Fibroblast of lung (primary cell): ENCODE data around the gene CATSPERD. TPM values are rescaled to one million over a fixed set of nuclear protein-coding genes. Genes with fewer than 3 reads are reported as not detected.

Experiments used
- DNase-seq, 2 donors: peaks; one replicate each; pipeline versions ENCODE4 v3.0.0 to v3.0.0-alpha.2; 2010; ENCODE audit warnings: low read depth in 2 of 2
- H2AFZ ChIP-seq: 2 replicates; pipeline ENCODE4 v1.5.1; 2012; ENCODE audit warnings: low read length, control low read depth, inconsistent platforms
- H3K27ac ChIP-seq: 2 replicates; pipeline ENCODE4 v1.5.1; 2011; ENCODE audit warnings: low read length, control low read depth; ENCODE audit not compliant: insufficient read depth
- H3K27me3 ChIP-seq: 2 replicates; pipeline ENCODE4 v1.5.1; 2011; ENCODE audit warnings: mild to moderate bottlenecking, low read length; ENCODE audit not compliant: control insufficient read depth, insufficient read depth
- H3K36me3 ChIP-seq: 2 replicates; pipeline ENCODE4 v1.5.1; 2011; ENCODE audit warnings: low read length; ENCODE audit not compliant: control insufficient read depth, insufficient read depth
- H3K4me1 ChIP-seq: 2 replicates; pipeline ENCODE4 v1.5.1; 2011; ENCODE audit warnings: low read length; ENCODE audit not compliant: control insufficient read depth, insufficient read depth; ENCODE audit errors: extremely low read depth
- H3K4me2 ChIP-seq: 2 replicates; pipeline ENCODE4 v1.5.1; 2011; ENCODE audit warnings: low read length, control low read depth; ENCODE audit not compliant: insufficient read depth; ENCODE audit errors: extremely low read depth
- H3K4me3 ChIP-seq, 4 experiments: fragments of 200-600 bp in 1 of 4; sonication (generic) in 1 of 4; replicated peaks in 1 of 4; 2 replicates each; pipeline ENCODE4 v1.5.1; 2011 to 2016; ENCODE audit warnings: low read length in 4 of 4, low read depth in 3 of 4, mild to moderate bottlenecking in 3 of 4, control low read depth in 2 of 4, inconsistent platforms in 1 of 4, mixed read lengths in 1 of 4; ENCODE audit not compliant: insufficient read depth in 1 of 4; ENCODE audit errors: control extremely low read depth in 1 of 4
- H3K79me2 ChIP-seq: 2 replicates; pipeline ENCODE4 v1.5.1; 2012; ENCODE audit warnings: mild to moderate bottlenecking, low read length, inconsistent platforms; ENCODE audit not compliant: control insufficient read depth, insufficient read depth
- H3K9ac ChIP-seq: 2 replicates; pipeline ENCODE4 v1.5.1; 2011; ENCODE audit warnings: mild to moderate bottlenecking, low read length, control low read depth; ENCODE audit not compliant: insufficient read depth
- H3K9me3 ChIP-seq: 2 replicates; pipeline ENCODE4 v1.5.1; 2012; ENCODE audit warnings: low read depth, low read length; ENCODE audit not compliant: control insufficient read depth, insufficient read depth
- H4K20me1 ChIP-seq: 2 replicates; pipeline ENCODE4 v1.5.1; 2011; ENCODE audit warnings: low read length; ENCODE audit not compliant: control insufficient read depth, insufficient read depth; ENCODE audit errors: extremely low read depth
- CTCF ChIP-seq, 2 donors: IDR thresholded peaks in 1 of 2; conservative IDR thresholded peaks in 1 of 2; 1 replicate in 1 of 2; 2 replicates in 1 of 2; pipeline ENCODE4 v1.5.1; 2011 to 2012; ENCODE audit warnings: low read length in 2 of 2, control low read depth in 1 of 2, inconsistent platforms in 1 of 2, low read depth in 1 of 2, mild to moderate bottlenecking in 1 of 2
- EZH2 ChIP-seq: IDR thresholded peaks from 2 replicates; pipeline ENCODE4 v1.5.1; 2012; ENCODE audit warnings: low read length, control low read depth, mild to moderate bottlenecking; ENCODE audit errors: missing control alignments
- polyA plus RNA-seq, 2 donors: library from polyadenylated mRNA; depleted of rRNA in 1 of 2; stranded (reverse) in 1 of 2; unstranded in 1 of 2; fragments of >200 nt; gene quantifications; 2 replicates each; pipeline ENCODE4 v1.2.1, GENCODE V29; 2011 to 2012; ENCODE audit warnings: missing spikeins in 1 of 2
- total RNA-seq: library from RNA; depleted of rRNA; stranded (reverse); fragments of >200 nt; gene quantifications from 2 replicates; pipeline ENCODE4 v1.2.1, GENCODE V29; 2014

The CATSPERD gene
- total and polyA plus RNA-seq, 2 donors (not counting 1 experiment from before 2014, with no cell fraction given) = not detected

GRCh38 chr19:5680437-5681368 is 39.7 kb upstream of the CATSPERD start, which contains the start of the genes HSD11B1L and MICOS13:
Gene HSD11B1L (plus strand): TSS chr19:5681027. CDS start chr19:5684833, 3,806 bp downstream.
Gene MICOS13 (minus strand): TSS chr19:5680516. CDS start chr19:5680486, 30 bp downstream.
- Histone ChIP-seq H4K20me1 (no peaks in the 10 kb centered on the region), H2AFZ (peak within 1 kb of the TSS; percentile 73), H3K4me3 (peak within 1 kb of the TSS; percentile 75 to 98 (median 86)), H3K9me3 (no peaks in the 10 kb centered on the region), H3K9ac (peak within 1 kb of the TSS; percentile 90), H3K4me2 (peak within 1 kb of the TSS; percentile 96), H3K79me2 (peaks cover 10% of the 10 kb centered on the region), H3K27ac (peak within 1 kb of the TSS; percentile 92), H3K36me3 (peaks cover 1% of the 10 kb centered on the region), H3K27me3 (peaks cover 3% of the 10 kb centered on the region), H3K4me1 (peaks cover 4% of the 10 kb centered on the region)
- TF ChIP-seq EZH2 = no peak
- no peak for TF ChIP-seq CTCF (conservative IDR thresholded peaks at IDR 0.05 in 1 of 2, IDR thresholded peaks at IDR 0.05 in 1 of 2; ENCODE audit: low read depth in 1 of 2, low read length in 2 of 2)
- peak; percentile 98 to 99 for DNase-seq

- H3K36me3 ChIP-seq = peaks cover 1% of the 10 kb centered on the region
These were observed 38.9 kb upstream of the CATSPERD start for GRCh38 chr19:5681391-5682106.

More at GRCh38 chr19:5681391-5682106, 38.9 kb upstream of the CATSPERD start:
- Histone ChIP-seq H3K79me2 (peaks cover 10% of the 10 kb centered on the region), H3K4me1 (peaks cover 4% of the 10 kb centered on the region), H2AFZ (peak overlapping the region; percentile 46), H3K27me3 (peaks cover 3% of the 10 kb centered on the region), H3K27ac (no peak overlapping the region), H3K9ac (no peak overlapping the region), H3K4me3 (peak overlapping the region; percentile 63 to 81 (median 72)), H3K4me2 (peak overlapping the region; percentile 82), H4K20me1 (no peaks in the 10 kb centered on the region), H3K9me3 (no peaks in the 10 kb centered on the region)
- no peak for DNase-seq
- TF ChIP-seq CTCF (conservative IDR thresholded peaks at IDR 0.05 in 1 of 2, IDR thresholded peaks at IDR 0.05 in 1 of 2; ENCODE audit: low read depth in 1 of 2, low read length in 2 of 2) (no peak), EZH2 (no peak)
